Adrenal gland (tissue), 19 donors: ENCODE data around the gene FJX1. TPM values are rescaled to one million over a fixed set of nuclear protein-coding genes. Genes with fewer than 3 reads are reported as not detected.
A peak's percentile ranks its signal among the peaks of the same experiment; 100 is the strongest.

Experiments
- DNase-seq, 7 donors: peaks; one replicate each; pipeline ENCODE4 v3.0.0-alpha.2; 2019 to 2020
- H3K27ac ChIP-seq, 5 donors: fragments of 200-600 bp; sonication (generic) in 4 of 5; 1 replicate in 3 of 5; 2 replicates in 2 of 5; pipeline versions ENCODE4 v1.5.1 to v1.8.0; 2016 to 2020; ENCODE audit warnings: mild to moderate bottlenecking in 1 of 5
- H3K27me3 ChIP-seq: fragments of 200-600 bp; 2 replicates; pipeline ENCODE4 v1.8.0; 2021
- H3K36me3 ChIP-seq, 2 donors: fragments of 200-600 bp; replicated peaks in 1 of 2; 1 replicate in 1 of 2; 2 replicates in 1 of 2; pipeline versions ENCODE4 v1.5.1 to v1.8.0; 2018 to 2022
- H3K4me1 ChIP-seq, 2 donors: fragments of 200-600 bp; replicated peaks in 1 of 2; 1 replicate in 1 of 2; 2 replicates in 1 of 2; pipeline versions ENCODE4 v1.5.1 to v1.8.0; 2018 to 2021
- H3K4me3 ChIP-seq, 4 donors: fragments of 200-600 bp; sonication (generic) in 3 of 4; one replicate each; pipeline ENCODE4 v1.5.1; 2016 to 2018
- H3K9me3 ChIP-seq, 3 donors: fragments of 200-600 bp; sonication (generic) in 1 of 3; replicated peaks in 1 of 3; 1 replicate in 2 of 3; 2 replicates in 1 of 3; pipeline versions ENCODE4 v1.5.1 to v1.8.0; 2016 to 2021
- POLR2A ChIP-seq, 2 donors: fragments of 450-650 bp; IDR thresholded peaks; one replicate each; pipeline ENCODE4 v1.6.1; 2017; ENCODE audit warnings: antibody characterized with exemption in 2 of 2, mild to moderate bottlenecking in 2 of 2, moderate library complexity in 1 of 2
- WGBS, 4 donors: extraction: QIAGEN DNeasy Blood & Tissue Kit in 2 of 4; methylation state at CpG; one replicate each; pipeline versions ENCODE4 v1.1.5 to v1.1.7; 2013 to 2017; 5-methylcytosine and 5-hydroxymethylcytosine counted together
- intact Hi-C, 2 donors: fragments of 100-400 bp; cut with DNase I; formaldehyde crosslinking; loops; one replicate each; pipeline versions ENCODE4 v1.14.1 to v1.15.0; 2022 to 2023
- long read RNA-seq, 10 donors: library from polyadenylated mRNA in 3 of 10; unstranded in 2 of 10; stranded (forward) in 1 of 10; transcript quantifications; one replicate each; pipeline ENCODE4 v2.0.0 and lab custom pipeline, GENCODE V29; 2021 to 2026
- polyA plus RNA-seq, 3 donors: library from polyadenylated mRNA; stranded (reverse); fragments of 200-250 nt in 2 of 3; fragments of 350-450 nt in 1 of 3; fragmentation: Illumina TruSeq in 1 of 3; extraction: RNeasy Lipid Tissue Mini Kit (QIAGEN cat#74804) in 1 of 3; gene quantifications; one replicate each; pipeline ENCODE4 v1.2.3, GENCODE V29; 2013 to 2014
- total RNA-seq, 9 donors: library from RNA; depleted of rRNA in 4 of 9; stranded (reverse); fragments of >200 nt in 4 of 9; fragments of 120-200 nt in 1 of 9; fragmentation: NEBNext Ultra II Directional in 1 of 9; extraction: Animal tissue kit (Norgen Biotek cat#: 25700) in 1 of 9; gene quantifications; one replicate each; pipeline versions ENCODE4 v1.1.0 to v1.2.4, GENCODE V29; 2013 to 2023
- TF ChIP-seq, protein P1 (sequence below), 6 experiments: fragments of 450-650 bp in 4 of 6; fragments of 200-600 bp in 2 of 6; sonication (generic) in 1 of 6; IDR thresholded peaks; 1 replicate in 5 of 6; 2 replicates in 1 of 6; pipeline versions ENCODE4 v1.5.1 to v1.8.0; 2016 to 2021; ENCODE audit warnings: antibody characterized with exemption in 6 of 6, mild to moderate bottlenecking in 2 of 6, moderate library complexity in 1 of 6
- donor health status: healthy with polysubstance abuse.
- donor health status: Bipolar disorder and iron deficiency.
- donor health status: DM: yes; HTN: yes; CAD: no.
- donor health status: DM: no; HTN: no; CAD: no.
- donor health status: DM: no; HTN: no; CAD: no.
- donor health status: DM: yes; HTN: yes; CAD: no.

FJX1 gene, protein sequence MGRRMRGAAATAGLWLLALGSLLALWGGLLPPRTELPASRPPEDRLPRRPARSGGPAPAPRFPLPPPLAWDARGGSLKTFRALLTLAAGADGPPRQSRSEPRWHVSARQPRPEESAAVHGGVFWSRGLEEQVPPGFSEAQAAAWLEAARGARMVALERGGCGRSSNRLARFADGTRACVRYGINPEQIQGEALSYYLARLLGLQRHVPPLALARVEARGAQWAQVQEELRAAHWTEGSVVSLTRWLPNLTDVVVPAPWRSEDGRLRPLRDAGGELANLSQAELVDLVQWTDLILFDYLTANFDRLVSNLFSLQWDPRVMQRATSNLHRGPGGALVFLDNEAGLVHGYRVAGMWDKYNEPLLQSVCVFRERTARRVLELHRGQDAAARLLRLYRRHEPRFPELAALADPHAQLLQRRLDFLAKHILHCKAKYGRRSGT
- total RNA-seq (10 to 100 TPM in 5 of 9 donors, 1 to 10 TPM in 4; 4.3 to 37.1 (median 10.4) TPM), polyA plus RNA-seq (10 to 100 TPM in 1 of 3 donors, 1 to 10 TPM in 2; 1.1 to 11.2 (median 5.4) TPM)
- long read RNA-seq, donor 1, partial matches to known transcripts, result 0 of 4 reads
- long read RNA-seq, donor 1, other reads (novel, unspliced or antisense), result 0 of 4 reads
- long read RNA-seq, donor 2, partial matches to known transcripts, result 0 of 3 reads
- long read RNA-seq, donor 2, other reads (novel, unspliced or antisense), result 0 of 3 reads
- long read RNA-seq, donor 3, partial matches to known transcripts, result 0 of 4 reads
- long read RNA-seq, donor 3, other reads (novel, unspliced or antisense), result 0 of 4 reads
- long read RNA-seq, donor 4, partial matches to known transcripts, result 0 of 1 reads
- long read RNA-seq, donor 4, other reads (novel, unspliced or antisense), result 0 of 1 reads
- long read RNA-seq, donor 5, transcript FJX1-201 (1 exons, 2,450 nt), result major isoform, 52 of 53 reads
- long read RNA-seq, donor 5, partial matches to known transcripts, result 0 of 53 reads
- long read RNA-seq, donor 5, other reads (novel, unspliced or antisense), result 1 of 53 reads
- long read RNA-seq, donor 6, result 0 reads
- long read RNA-seq, donor 7, partial matches to known transcripts, result 0 of 4 reads
- long read RNA-seq, donor 7, other reads (novel, unspliced or antisense), result 0 of 4 reads
- long read RNA-seq, donor 8, transcript FJX1-201 (1 exons, 2,450 nt), result major isoform, 11 of 11 reads
- long read RNA-seq, donor 8, partial matches to known transcripts, result 0 of 11 reads
- long read RNA-seq, donor 8, other reads (novel, unspliced or antisense), result 0 of 11 reads
- long read RNA-seq, donor 9, partial matches to known transcripts, result 0 of 3 reads
- long read RNA-seq, donor 9, other reads (novel, unspliced or antisense), result 0 of 3 reads
- long read RNA-seq, donor 10, partial matches to known transcripts, result 0 of 4 reads
- long read RNA-seq, donor 10, other reads (novel, unspliced or antisense), result 0 of 4 reads

DNA sequence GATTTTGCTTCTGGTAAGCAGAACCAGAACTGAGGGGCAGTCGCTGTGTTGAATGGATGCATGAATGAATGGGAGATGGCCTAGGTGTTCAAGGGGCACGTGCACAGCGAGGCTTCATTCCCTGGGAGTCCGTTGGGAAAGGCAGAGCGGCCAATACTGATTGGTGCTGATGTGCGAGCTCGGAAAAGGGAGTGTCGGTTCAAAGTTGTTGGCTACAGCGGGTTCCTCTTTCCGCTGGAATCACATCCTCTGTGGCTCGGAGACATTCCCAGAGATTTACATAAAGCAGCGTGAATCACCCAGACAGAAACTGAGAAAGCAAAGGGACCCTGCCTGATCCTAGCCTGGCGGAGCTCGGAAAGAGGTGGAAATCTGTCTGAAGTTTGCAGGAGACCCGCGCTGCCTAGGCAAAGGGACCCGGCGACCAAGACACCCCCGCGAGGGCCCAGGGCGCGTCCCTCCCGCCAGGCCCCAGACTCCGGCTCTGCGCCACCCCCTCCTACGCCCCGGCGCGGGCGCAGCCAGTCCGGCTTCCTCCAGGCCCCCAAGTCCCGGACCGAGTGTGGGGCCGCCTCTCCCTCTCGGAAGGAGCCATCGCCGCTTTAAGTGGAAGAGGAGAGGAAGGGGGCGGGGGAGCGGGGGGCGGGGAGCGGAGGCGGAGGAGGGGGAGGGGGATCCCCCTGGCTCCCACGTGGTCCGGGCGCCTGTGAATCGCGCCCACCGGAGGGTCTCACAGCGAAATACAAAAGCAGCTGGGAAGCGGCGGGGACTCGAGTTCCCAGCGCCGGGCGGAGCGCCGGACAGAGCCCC lies at the start of gene FJX1:
TSS of gene FJX1 (plus strand) at position 774 of the 810 bp plus-strand sequence. CDS start 177 bp downstream, outside the sequence.
- peaks cover 17 to 24% of the 10 kb centered on the region in 2 donors for H3K4me1 ChIP-seq
- 1 to 6% (median 3%) methylated on average over 21 to 55 of the region's 57 CpGs for WGBS, 4 donors
- H3K36me3 ChIP-seq, result no peaks in the 10 kb centered on the region
- TF ChIP-seq POLR2A (IDR thresholded peaks at IDR 0.05), result peak in 1 of 2 donors; percentile 38
- TF ChIP-seq, protein P1, sequence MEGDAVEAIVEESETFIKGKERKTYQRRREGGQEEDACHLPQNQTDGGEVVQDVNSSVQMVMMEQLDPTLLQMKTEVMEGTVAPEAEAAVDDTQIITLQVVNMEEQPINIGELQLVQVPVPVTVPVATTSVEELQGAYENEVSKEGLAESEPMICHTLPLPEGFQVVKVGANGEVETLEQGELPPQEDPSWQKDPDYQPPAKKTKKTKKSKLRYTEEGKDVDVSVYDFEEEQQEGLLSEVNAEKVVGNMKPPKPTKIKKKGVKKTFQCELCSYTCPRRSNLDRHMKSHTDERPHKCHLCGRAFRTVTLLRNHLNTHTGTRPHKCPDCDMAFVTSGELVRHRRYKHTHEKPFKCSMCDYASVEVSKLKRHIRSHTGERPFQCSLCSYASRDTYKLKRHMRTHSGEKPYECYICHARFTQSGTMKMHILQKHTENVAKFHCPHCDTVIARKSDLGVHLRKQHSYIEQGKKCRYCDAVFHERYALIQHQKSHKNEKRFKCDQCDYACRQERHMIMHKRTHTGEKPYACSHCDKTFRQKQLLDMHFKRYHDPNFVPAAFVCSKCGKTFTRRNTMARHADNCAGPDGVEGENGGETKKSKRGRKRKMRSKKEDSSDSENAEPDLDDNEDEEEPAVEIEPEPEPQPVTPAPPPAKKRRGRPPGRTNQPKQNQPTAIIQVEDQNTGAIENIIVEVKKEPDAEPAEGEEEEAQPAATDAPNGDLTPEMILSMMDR (IDR thresholded peaks at IDR 0.05), result no peak
- no peaks in the 10 kb centered on the region for H3K27me3 ChIP-seq
- peak within 1 kb of the TSS in 4 of 5 donors; percentile 70 to 93 (median 78) for H3K27ac ChIP-seq
- intact Hi-C loops, result loop anchor here (2.0 to 10.0 kb wide), 6 partner anchors 197 to 649 kb away; partner anchors contain the start of gene LDLRAD3 (in 1 of the 2)
- peak within 1 kb of the TSS in 2 of 4 donors; percentile 39 to 78 for H3K4me3 ChIP-seq
- DNase-seq, result peak; percentile 55 to 71 (median 57)
- no peaks in the 10 kb centered on the region for H3K9me3 ChIP-seq

DNA sequence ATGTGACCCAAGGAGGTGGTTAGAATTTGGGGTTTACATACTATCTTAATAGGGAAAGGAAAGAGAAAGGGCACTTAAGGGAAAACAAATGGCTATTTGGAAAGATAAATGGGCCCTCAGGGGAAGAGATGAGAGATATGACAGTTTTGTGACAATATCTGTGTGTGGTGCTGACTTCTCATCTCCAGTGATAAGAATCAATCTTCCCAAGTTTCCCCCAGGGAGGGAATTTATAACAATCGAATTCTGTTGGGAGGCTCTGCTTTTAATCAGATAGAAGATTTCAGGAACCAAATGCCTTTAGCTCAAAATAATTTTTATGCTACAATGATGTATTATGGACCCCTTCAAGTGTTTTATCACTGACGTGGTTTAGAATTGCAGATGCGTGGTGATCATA lies 46.6 kb upstream of the FJX1 start:
- TF ChIP-seq POLR2A (IDR thresholded peaks at IDR 0.05), result no peak
- intact Hi-C loops, result no loop called here
- DNase-seq, result no peak
- no peaks in the 10 kb centered on the region for H3K4me1 ChIP-seq
- 51 to 74% (median 62%) methylated on average over 3 of the region's 3 CpGs for WGBS, 4 donors
- no peak overlapping the region for H3K4me3 ChIP-seq
- H3K27ac ChIP-seq, result no peak overlapping the region
- H3K27me3 ChIP-seq, result no peaks in the 10 kb centered on the region
- H3K9me3 ChIP-seq, result peaks cover 0 to 4% (median 0%) of the 10 kb centered on the region in 3 donors
- H3K36me3 ChIP-seq, result no peaks in the 10 kb centered on the region

DNA sequence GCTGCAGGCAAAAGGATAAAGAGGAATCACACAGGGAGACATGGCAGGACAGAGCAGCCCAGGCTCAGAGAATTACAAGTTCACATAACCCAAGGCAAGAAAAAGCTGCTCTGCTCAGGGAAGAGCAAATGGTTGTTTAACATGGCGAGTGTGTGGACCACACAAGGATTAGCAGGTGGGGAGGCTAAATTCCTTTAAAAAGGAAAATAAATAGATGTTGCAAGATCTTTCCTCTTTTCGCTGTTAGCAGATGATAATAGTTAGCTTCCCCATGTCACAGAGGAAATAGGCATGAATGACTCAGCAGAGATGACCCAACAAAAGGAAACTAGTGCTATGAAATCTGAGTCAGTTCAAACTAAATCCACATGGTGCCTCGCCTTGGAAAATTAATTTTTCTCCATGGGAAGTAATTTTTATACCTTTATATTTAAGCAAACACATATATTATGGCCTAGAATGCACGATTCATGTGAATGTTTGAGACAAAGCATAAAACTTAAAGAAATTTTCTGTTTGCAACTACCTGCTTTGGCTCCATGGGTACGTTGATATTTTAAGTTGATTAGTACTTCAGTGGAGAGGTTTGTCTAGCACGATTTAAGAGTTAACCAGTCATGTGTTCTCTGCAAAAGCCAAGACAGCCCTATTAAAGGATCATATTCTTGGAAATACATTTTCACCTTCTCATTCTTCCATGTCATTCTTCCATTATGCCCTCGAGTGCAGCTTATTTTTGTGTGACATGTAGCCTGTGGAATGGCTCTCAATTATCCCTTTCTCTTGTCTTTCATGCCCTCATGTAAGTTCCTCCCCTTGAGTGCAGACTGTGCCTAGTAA lies 38.5 kb upstream of the FJX1 start:
- 64 to 69% (median 65%) methylated on average over 7 of the region's 7 CpGs for WGBS, 4 donors
- Histone ChIP-seq H3K4me3 (no peak overlapping the region), H3K27ac (peak overlapping the region in 1 of 5 donors; percentile 51), H3K4me1 (peaks cover 6 to 21% of the 10 kb centered on the region in 2 donors), H3K36me3 (no peaks in the 10 kb centered on the region), H3K27me3 (no peaks in the 10 kb centered on the region), H3K9me3 (no peaks in the 10 kb centered on the region)
- TF ChIP-seq POLR2A (IDR thresholded peaks at IDR 0.05), result no peak
- TF ChIP-seq, protein P1 (IDR thresholded peaks at IDR 0.05), result no peak
- intact Hi-C loops, result no loop called here
- DNase-seq, result peak in 1 of 7 donors; percentile 13
